Measurements from ENCODE around the gene PTGFR.

PTGFR gene

GRCh38 chr1:78549891-78550290, 59.1 kb downstream of the PTGFR start:
- no peak for TF ChIP-seq CTCF (conservative IDR thresholded peaks at IDR 0.05)
- no peak for TF ChIP-seq ZFX (IDR thresholded peaks at IDR 0.05)
- H3K27ac ChIP-seq, result peak overlapping the region; percentile 71; the same call in 1 of the 2 replicates

- peak overlapping the region; percentile 29; the same call in 1 of the 2 replicates for H3K27ac ChIP-seq
- TF ChIP-seq CTCF (conservative IDR thresholded peaks at IDR 0.05) (peak; percentile 24), ZFX (IDR thresholded peaks at IDR 0.05) (no peak)
These were observed 63.1 kb downstream of the PTGFR start for GRCh38 chr1:78553859-78554258.

GRCh38 chr1:78554840-78555239, 64.1 kb downstream of the PTGFR start:
- H3K27ac ChIP-seq, result no peak overlapping the region
- TF ChIP-seq ZFX (IDR thresholded peaks at IDR 0.05) (no peak), CTCF (conservative IDR thresholded peaks at IDR 0.05) (no peak)

GRCh38 chr1:78559680-78560079, 68.9 kb downstream of the PTGFR start:
- no peak for TF ChIP-seq ZFX (IDR thresholded peaks at IDR 0.05)
- no peak for TF ChIP-seq CTCF (conservative IDR thresholded peaks at IDR 0.05)
- no peak overlapping the region for H3K27ac ChIP-seq

- TF ChIP-seq ZFX (IDR thresholded peaks at IDR 0.05) (no peak), CTCF (conservative IDR thresholded peaks at IDR 0.05) (no peak)
- no peak overlapping the region for H3K27ac ChIP-seq
These were observed 70.0 kb downstream of the PTGFR start for GRCh38 chr1:78560811-78561210.

- TF ChIP-seq ZFX (IDR thresholded peaks at IDR 0.05) (no peak), CTCF (conservative IDR thresholded peaks at IDR 0.05) (no peak)
- H3K27ac ChIP-seq, result no peak overlapping the region
These were observed 71.1 kb downstream of the PTGFR start for GRCh38 chr1:78561856-78562255.

- no peak overlapping the region for H3K27ac ChIP-seq
- TF ChIP-seq ZFX (IDR thresholded peaks at IDR 0.05) (no peak), CTCF (conservative IDR thresholded peaks at IDR 0.05) (no peak)
These were observed 74.6 kb downstream of the PTGFR start for GRCh38 chr1:78565393-78565792.

Measured in C4-2B (cell line).